CD14-positive monocyte (primary cell): ENCODE results near the gene MMEL1. TPM values are rescaled to one million over a fixed set of nuclear protein-coding genes. Genes with fewer than 3 reads are reported as not detected.

Source experiments
- DNase-seq, 3 donors: peaks; one replicate each; pipeline ENCODE4 v3.0.0-alpha.2; 2011 to 2022
- H2AFZ ChIP-seq: 2 replicates; pipeline ENCODE4 v1.6.0; 2012; ENCODE audit warnings: mild to moderate bottlenecking, low read depth, low read length, inconsistent platforms; ENCODE audit not compliant: insufficient read depth, poor library complexity, severe bottlenecking
- H3K27ac ChIP-seq, 2 donors: 1 replicate in 1 of 2; 2 replicates in 1 of 2; pipeline ENCODE4 v1.5.1; 2012 to 2013; ENCODE audit warnings: low read length in 2 of 2, control low read depth in 1 of 2, inconsistent platforms in 1 of 2, low read depth in 1 of 2, mild to moderate bottlenecking in 1 of 2
- H3K27me3 ChIP-seq, 2 donors: one replicate each; pipeline versions ENCODE4 v1.6.0 to v1.6.1; 2011 to 2013; ENCODE audit warnings: low read length in 2 of 2; ENCODE audit not compliant: control insufficient read depth in 2 of 2, insufficient read depth in 2 of 2
- H3K36me3 ChIP-seq, 2 donors: replicated peaks in 1 of 2; 1 replicate in 1 of 2; 2 replicates in 1 of 2; pipeline versions ENCODE4 v1.5.1 to v1.6.1; 2012 to 2013; ENCODE audit warnings: low read length in 2 of 2, control low read depth in 1 of 2, inconsistent platforms in 1 of 2, mild to moderate bottlenecking in 1 of 2; ENCODE audit not compliant: insufficient read depth in 2 of 2, control insufficient read depth in 1 of 2
- H3K4me1 ChIP-seq, 2 donors: 1 replicate in 1 of 2; 2 replicates in 1 of 2; pipeline versions ENCODE4 v1.5.1 to v1.6.1; 2012 to 2013; ENCODE audit warnings: low read length in 2 of 2, control low read depth in 1 of 2, inconsistent platforms in 1 of 2, mild to moderate bottlenecking in 1 of 2, moderate library complexity in 1 of 2; ENCODE audit not compliant: insufficient read depth in 2 of 2, control insufficient read depth in 1 of 2
- H3K4me2 ChIP-seq: replicated peaks from 2 replicates; pipeline ENCODE3; 2012; ENCODE audit warnings: low read length, moderate library complexity, mild to moderate bottlenecking; ENCODE audit not compliant: poor library complexity, severe bottlenecking; ENCODE audit errors: extremely low read depth
- H3K4me3 ChIP-seq, 3 experiments: fragments of 200-600 bp in 1 of 3; sonication (generic) in 1 of 3; replicated peaks in 1 of 3; 1 replicate in 2 of 3; 2 replicates in 1 of 3; pipeline ENCODE4 v1.5.1; 2011 to 2013; ENCODE audit warnings: low read length in 3 of 3, mild to moderate bottlenecking in 3 of 3, control low read depth in 2 of 3, low read depth in 2 of 3, inconsistent platforms in 1 of 3, moderate library complexity in 1 of 3
- H3K79me2 ChIP-seq: 2 replicates; pipeline ENCODE4 v1.6.0; 2012; ENCODE audit warnings: mild to moderate bottlenecking, control low read depth, inconsistent platforms, low read length, moderate library complexity; ENCODE audit not compliant: insufficient read depth
- H3K9ac ChIP-seq: 2 replicates; pipeline ENCODE4 v1.6.0; 2017; ENCODE audit warnings: low read length, mild to moderate bottlenecking; ENCODE audit not compliant: insufficient read depth, poor library complexity, severe bottlenecking
- H3K9me3 ChIP-seq, 2 donors: replicated peaks in 1 of 2; 1 replicate in 1 of 2; 2 replicates in 1 of 2; pipeline versions ENCODE4 v1.5.1 to v1.6.1; 2012 to 2013; ENCODE audit warnings: low read length in 2 of 2, control low read depth in 1 of 2; ENCODE audit not compliant: control insufficient read depth in 1 of 2, insufficient read depth in 1 of 2
- H4K20me1 ChIP-seq: 2 replicates; pipeline ENCODE4 v1.6.0; 2012; ENCODE audit warnings: mild to moderate bottlenecking, low read length, control low read depth, moderate library complexity; ENCODE audit not compliant: insufficient read depth
- H3K27ac Mint-ChIP-seq, 7 donors: one replicate each; pipeline ENCODE4 v1.8.0; 2020; ENCODE audit warnings: mild to moderate bottlenecking in 7 of 7, mixed read lengths in 7 of 7, moderate library complexity in 6 of 7, inconsistent platforms in 2 of 7
- H3K27me3 Mint-ChIP-seq, 3 donors: one replicate each; pipeline ENCODE4 v1.8.0; 2021 to 2022; ENCODE audit warnings: low read depth in 3 of 3, mild to moderate bottlenecking in 3 of 3, mixed read lengths in 3 of 3, moderate library complexity in 3 of 3, inconsistent platforms in 1 of 3
- H3K36me3 Mint-ChIP-seq, 2 donors: one replicate each; pipeline ENCODE4 v1.8.0; 2020; ENCODE audit warnings: mixed read lengths in 2 of 2, inconsistent platforms in 1 of 2, mild to moderate bottlenecking in 1 of 2
- H3K4me1 Mint-ChIP-seq: one replicate; pipeline ENCODE4 v1.8.0; 2020; ENCODE audit warnings: mild to moderate bottlenecking, mixed read lengths
- H3K4me3 Mint-ChIP-seq, 2 donors: one replicate each; pipeline ENCODE4 v1.8.0; 2020; ENCODE audit warnings: mild to moderate bottlenecking in 2 of 2, mixed read lengths in 2 of 2, moderate library complexity in 1 of 2
- H3K9me3 Mint-ChIP-seq, 7 donors: one replicate each; pipeline ENCODE4 v1.8.0; 2020 to 2022; ENCODE audit warnings: mixed read lengths in 7 of 7, mild to moderate bottlenecking in 6 of 7, moderate library complexity in 6 of 7, inconsistent platforms in 2 of 7
- WGBS: methylation state at CpG from one replicate; pipeline ENCODE4 v1.1.5; 2013; ENCODE audit warnings: missing lambda C conversion rate; ENCODE audit not compliant: insufficient coverage; 5-methylcytosine and 5-hydroxymethylcytosine counted together
- intact Hi-C, 2 donors: fragments of 100-400 bp; cut with micrococcal nuclease; formaldehyde crosslinking; loops; one replicate each; pipeline versions ENCODE4 v1.15.0 to v1.15.1; 2023
- polyA plus RNA-seq, 3 donors: library from polyadenylated mRNA; depleted of rRNA in 1 of 3; unstranded in 2 of 3; stranded (reverse) in 1 of 3; fragments of 300-500 nt in 2 of 3; fragments of >200 nt in 1 of 3; fragmentation: Illumina TruSeq in 2 of 3; gene quantifications; 1 replicate in 2 of 3; 2 replicates in 1 of 3; pipeline ENCODE4 v1.2.3, GENCODE V29; 2012 to 2021
- TF ChIP-seq, protein P1 (sequence below): fragments of 200-600 bp; IDR thresholded peaks from one replicate; pipeline ENCODE4 v1.8.0; 2022; ENCODE audit warnings: antibody characterized with exemption, mild to moderate bottlenecking

The MMEL1 gene
- polyA plus RNA-seq, 3 donors = 1.1 to 4.4 (median 1.9) TPM

GRCh38 chr1:2640626-2641025 is 7.8 kb upstream of the MMEL1 start:
- Histone ChIP-seq H3K27me3 (peaks cover 0 to 4% of the 10 kb centered on the region in 2 donors), H3K4me3 (no peak overlapping the region), H3K79me2 (no peaks in the 10 kb centered on the region), H4K20me1 (no peaks in the 10 kb centered on the region), H3K9ac (no peak overlapping the region), H3K4me1 (peaks cover 14 to 21% of the 10 kb centered on the region in 2 donors), H3K9me3 (peaks cover 12 to 24% of the 10 kb centered on the region in 2 donors), H3K4me2 (no peak overlapping the region), H2AFZ (no peak overlapping the region), H3K27ac (no peak overlapping the region), H3K36me3 (no peaks in the 10 kb centered on the region)
- Mint-ChIP-seq H3K4me1 (peaks cover 8% of the 10 kb centered on the region), H3K27me3 (peaks cover 7 to 34% (median 9%) of the 10 kb centered on the region in 3 donors), H3K9me3 (peaks cover 19 to 33% (median 26%) of the 10 kb centered on the region in 7 donors), H3K27ac (no peak overlapping the region), H3K36me3 (no peaks in the 10 kb centered on the region), H3K4me3 (no peak overlapping the region)
- no peak for DNase-seq
- TF ChIP-seq, protein P1, sequence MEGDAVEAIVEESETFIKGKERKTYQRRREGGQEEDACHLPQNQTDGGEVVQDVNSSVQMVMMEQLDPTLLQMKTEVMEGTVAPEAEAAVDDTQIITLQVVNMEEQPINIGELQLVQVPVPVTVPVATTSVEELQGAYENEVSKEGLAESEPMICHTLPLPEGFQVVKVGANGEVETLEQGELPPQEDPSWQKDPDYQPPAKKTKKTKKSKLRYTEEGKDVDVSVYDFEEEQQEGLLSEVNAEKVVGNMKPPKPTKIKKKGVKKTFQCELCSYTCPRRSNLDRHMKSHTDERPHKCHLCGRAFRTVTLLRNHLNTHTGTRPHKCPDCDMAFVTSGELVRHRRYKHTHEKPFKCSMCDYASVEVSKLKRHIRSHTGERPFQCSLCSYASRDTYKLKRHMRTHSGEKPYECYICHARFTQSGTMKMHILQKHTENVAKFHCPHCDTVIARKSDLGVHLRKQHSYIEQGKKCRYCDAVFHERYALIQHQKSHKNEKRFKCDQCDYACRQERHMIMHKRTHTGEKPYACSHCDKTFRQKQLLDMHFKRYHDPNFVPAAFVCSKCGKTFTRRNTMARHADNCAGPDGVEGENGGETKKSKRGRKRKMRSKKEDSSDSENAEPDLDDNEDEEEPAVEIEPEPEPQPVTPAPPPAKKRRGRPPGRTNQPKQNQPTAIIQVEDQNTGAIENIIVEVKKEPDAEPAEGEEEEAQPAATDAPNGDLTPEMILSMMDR = no peak
- 91% methylated on average over 2 of the region's 3 CpGs for WGBS
- intact Hi-C loops = loop anchor here (5.0 kb wide), 3 partner anchors 53 to 113 kb away; partner anchors contain the start of genes PANK4 (in 2 of the 2) and PRXL2B (in 2 of the 2)

DNA sequence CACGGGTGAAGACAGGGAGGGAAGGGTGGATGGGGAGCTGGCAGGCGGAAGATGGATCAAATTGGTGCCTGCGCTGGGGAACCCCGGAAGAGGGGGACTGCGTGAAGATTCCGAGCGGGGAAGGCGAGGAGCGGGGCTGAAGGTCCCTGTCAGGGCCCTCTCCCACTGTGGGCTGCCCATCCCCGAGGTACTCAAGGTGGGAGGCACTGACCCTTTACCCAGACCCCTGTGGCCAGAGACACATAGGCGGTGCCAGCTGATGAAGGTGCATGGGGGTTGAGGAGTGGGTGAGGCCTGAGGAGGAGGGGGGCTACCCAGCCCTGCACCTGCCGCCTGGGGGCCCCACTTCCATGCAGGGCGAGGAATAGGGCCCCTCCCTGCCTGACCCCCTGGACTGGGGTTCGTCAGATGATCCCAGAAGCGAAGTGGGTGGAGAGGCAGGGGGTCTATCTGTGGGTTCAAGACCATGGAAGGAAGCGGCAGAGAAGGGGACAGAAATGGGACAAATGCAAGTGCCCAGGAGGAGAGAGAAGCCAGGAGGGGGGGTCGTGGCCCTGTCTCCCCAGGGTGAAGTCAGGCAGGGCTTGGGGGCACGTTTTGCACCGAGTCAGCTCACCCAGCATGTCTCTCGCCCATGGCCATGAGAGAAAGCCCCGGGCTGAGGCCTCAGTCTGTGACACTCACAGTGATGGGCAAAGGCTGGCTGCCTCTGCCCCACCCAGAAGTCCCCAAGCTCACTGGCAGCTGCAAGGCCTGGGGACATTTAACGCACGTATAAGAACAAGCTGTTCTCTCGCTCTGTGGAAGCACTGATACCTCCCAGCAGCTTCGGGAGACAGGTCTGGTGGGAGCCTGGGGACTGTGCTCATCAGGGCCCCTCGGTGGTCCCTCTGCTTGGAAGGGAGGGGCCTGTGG is 7.0 kb upstream of the MMEL1 start:
- Mint-ChIP-seq H3K27ac (no peak overlapping the region), H3K4me1 (peaks cover 8% of the 10 kb centered on the region), H3K4me3 (no peak overlapping the region), H3K27me3 (peaks cover 6 to 30% (median 9%) of the 10 kb centered on the region in 3 donors), H3K9me3 (peaks cover 16 to 26% (median 22%) of the 10 kb centered on the region in 7 donors), H3K36me3 (no peaks in the 10 kb centered on the region)
- H4K20me1 ChIP-seq = no peaks in the 10 kb centered on the region
- DNase-seq = no peak
- 88% methylated on average over 21 of the region's 26 CpGs for WGBS
- no peaks in the 10 kb centered on the region for H3K36me3 ChIP-seq
- H3K27ac ChIP-seq = no peak overlapping the region
- H3K27me3 ChIP-seq = peaks cover 0 to 4% of the 10 kb centered on the region in 2 donors
- H3K9ac ChIP-seq = no peak overlapping the region
- no peaks in the 10 kb centered on the region for H3K79me2 ChIP-seq
- intact Hi-C loops = loop anchor here (5.0 kb wide), 3 partner anchors 53 to 113 kb away; partner anchors contain the start of genes PANK4 (in 2 of the 2) and PRXL2B (in 2 of the 2)
- TF ChIP-seq, protein P1 = no peak
- H3K4me2 ChIP-seq = no peak overlapping the region
- peaks cover 14 to 21% of the 10 kb centered on the region in 2 donors for H3K4me1 ChIP-seq
- H3K9me3 ChIP-seq = peaks cover 11 to 26% of the 10 kb centered on the region in 2 donors
- no peak overlapping the region for H2AFZ ChIP-seq
- H3K4me3 ChIP-seq = no peak overlapping the region
